Brain microvascular endothelial cell (primary cell): ENCODE data around the gene AP2B1.

Source experiments
- DNase-seq: peaks from one replicate; pipeline ENCODE4 v3.0.0-alpha.2; 2020
- H3K27ac ChIP-seq: fragments of 250-450 bp; sonication (Bioruptor Pico); 2 replicates; pipeline ENCODE4 v1.5.1; 2020; ENCODE audit warnings: mild to moderate bottlenecking, moderate library complexity
- H3K27me3 ChIP-seq: fragments of 250-450 bp; sonication (Bioruptor Pico); replicated peaks from 2 replicates; pipeline ENCODE4 v1.5.1; 2020; ENCODE audit warnings: mild to moderate bottlenecking
- H3K36me3 ChIP-seq: fragments of 250-450 bp; sonication (Bioruptor Pico); replicated peaks from 2 replicates; pipeline ENCODE4 v1.5.1; 2020; ENCODE audit warnings: mild to moderate bottlenecking
- H3K4me3 ChIP-seq: 2 replicates; pipeline ENCODE4 v1.5.1; 2011; ENCODE audit warnings: low read depth, mild to moderate bottlenecking, control low read depth, low read length, moderate library complexity
- CTCF ChIP-seq: IDR thresholded peaks from 2 replicates; pipeline ENCODE4 v1.5.1; 2011; ENCODE audit warnings: low read depth, mild to moderate bottlenecking, moderate library complexity, low read length, control low read depth, inconsistent platforms; ENCODE audit errors: missing control alignments
- in situ Hi-C: cut with HindIII; loops from 2 replicates; pipeline ENCODE4 v1.10.0; 2017; ENCODE audit warnings: low sequenced_read_pairs, low pct_ligation_motif_present

Gene AP2B1

GRCh38 chr17:35764123-35764991, 177.2 kb downstream of the AP2B1 start:
- H3K27me3 ChIP-seq = no peaks in the 10 kb centered on the region
- in situ Hi-C loops = no loop called here

GRCh38 chr17:35765086-35765710, 178.1 kb downstream of the AP2B1 start:
- H3K36me3 ChIP-seq = no peaks in the 10 kb centered on the region
- in situ Hi-C loops = no loop called here
- no peaks in the 10 kb centered on the region for H3K27me3 ChIP-seq
- no peak for TF ChIP-seq CTCF
- no peak overlapping the region for H3K4me3 ChIP-seq
- no peak overlapping the region for H3K27ac ChIP-seq
- no peak for DNase-seq

More at GRCh38 chr17:35764123-35764991, 177.2 kb downstream of the AP2B1 start:
- peak overlapping the region; percentile 42 for H3K4me3 ChIP-seq
- peak; percentile 58 for DNase-seq
- peak; percentile 77 for TF ChIP-seq CTCF
- H3K36me3 ChIP-seq = no peaks in the 10 kb centered on the region
- no peak overlapping the region for H3K27ac ChIP-seq

GRCh38 chr17:35765756-35766488, 178.8 kb downstream of the AP2B1 start:
- in situ Hi-C loops = no loop called here
- H3K4me3 ChIP-seq = no peak overlapping the region
- H3K27me3 ChIP-seq = no peaks in the 10 kb centered on the region
- H3K27ac ChIP-seq = no peak overlapping the region
- TF ChIP-seq CTCF = no peak
- no peaks in the 10 kb centered on the region for H3K36me3 ChIP-seq
- DNase-seq = no peak

- H3K4me3 ChIP-seq = no peak overlapping the region
- H3K27ac ChIP-seq = no peak overlapping the region
- H3K27me3 ChIP-seq = no peaks in the 10 kb centered on the region
- no peak for TF ChIP-seq CTCF
- no peak for DNase-seq
- H3K36me3 ChIP-seq = no peaks in the 10 kb centered on the region
- in situ Hi-C loops = no loop called here
These were observed 179.4 kb downstream of the AP2B1 start for GRCh38 chr17:35766489-35766877.

GRCh38 chr17:35766903-35767510, 179.9 kb downstream of the AP2B1 start:
- in situ Hi-C loops = no loop called here
- H3K36me3 ChIP-seq = no peaks in the 10 kb centered on the region
- TF ChIP-seq CTCF = peak; percentile 74
- no peak overlapping the region for H3K27ac ChIP-seq
- no peaks in the 10 kb centered on the region for H3K27me3 ChIP-seq
- DNase-seq = no peak
- H3K4me3 ChIP-seq = no peak overlapping the region
